SK-N-MC (cell line): Measurements from ENCODE around the gene MPRIP.

Experiments
- EZH2 ChIP-seq: fragments of 200-600 bp; sonication (generic); IDR thresholded peaks from one replicate; pipeline ENCODE4 v1.6.1; 2017; ENCODE audit warnings: antibody characterized with exemption
- FOXP2 ChIP-seq: optimal IDR thresholded peaks from 2 replicates; pipeline ENCODE3; 2011; ENCODE audit warnings: mild to moderate bottlenecking, moderate library complexity; ENCODE audit not compliant: insufficient read depth; ENCODE audit errors: extremely low read length, control extremely low read depth
- POLR2AphosphoS5 ChIP-seq: IDR thresholded peaks from 2 replicates; pipeline ENCODE4 v1.6.1; 2012; ENCODE audit warnings: mild to moderate bottlenecking, low read depth, low read length, borderline replicate concordance

DNA sequence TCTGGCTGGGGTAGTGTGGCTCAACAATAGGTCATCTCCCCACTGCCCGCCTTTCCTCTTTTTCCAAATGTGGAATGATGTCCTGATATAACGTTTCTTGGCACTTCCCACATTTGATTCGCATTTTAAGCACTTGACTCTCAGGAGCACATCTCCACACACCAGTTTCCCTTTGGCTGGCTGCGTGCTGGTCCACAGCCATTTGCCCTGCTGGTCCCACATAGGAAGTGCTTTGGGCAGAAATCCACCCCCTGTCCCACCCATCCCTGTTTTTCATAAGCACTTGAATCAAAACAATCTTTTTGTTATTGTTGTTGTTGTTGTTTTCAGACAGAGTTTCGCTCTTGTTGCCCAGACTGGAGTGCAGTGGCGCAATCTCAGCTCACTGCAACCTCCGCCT is 46.3 kb upstream of the MPRIP start:
- TF ChIP-seq EZH2 (no peak), FOXP2 (no peak), POLR2AphosphoS5 (no peak)
